HEK293 (cell line): Measurements from ENCODE around the gene DNAJC4.

ENCODE experiments used
- ATF2 ChIP-seq: fragments of 450-650 bp; formaldehyde crosslinking; IDR thresholded peaks from 2 replicates; pipeline ENCODE4 v1.5.1; 2016; ENCODE audit warnings: missing biosample characterization, missing genetic modification characterization, low read depth
- GLIS1 ChIP-seq: fragments of 450-650 bp; formaldehyde crosslinking; IDR thresholded peaks from 2 replicates; pipeline ENCODE4 v1.5.1; 2016; ENCODE audit warnings: missing biosample characterization, missing genetic modification characterization
- GLIS2 ChIP-seq: fragments of 450-650 bp; formaldehyde crosslinking; IDR thresholded peaks from 2 replicates; pipeline ENCODE4 v1.5.1; 2016; ENCODE audit warnings: missing biosample characterization, missing genetic modification characterization
- KLF1 ChIP-seq: fragments of 450-650 bp; formaldehyde crosslinking; IDR thresholded peaks from 2 replicates; pipeline ENCODE4 v1.5.1; 2016; ENCODE audit warnings: missing biosample characterization, missing genetic modification characterization
- KLF9 ChIP-seq: fragments of 450-650 bp; formaldehyde crosslinking; IDR thresholded peaks from 2 replicates; pipeline ENCODE4 v1.5.1; 2016; ENCODE audit warnings: missing biosample characterization, missing genetic modification characterization, low read depth
- SP3 ChIP-seq: fragments of 450-650 bp; formaldehyde crosslinking; IDR thresholded peaks from 2 replicates; pipeline ENCODE4 v1.5.1; 2016; ENCODE audit warnings: missing biosample characterization, missing genetic modification characterization
- TSHZ1 ChIP-seq: fragments of 450-650 bp; formaldehyde crosslinking; IDR thresholded peaks from 2 replicates; pipeline ENCODE4 v1.5.1; 2016; ENCODE audit warnings: missing biosample characterization, missing genetic modification characterization, borderline replicate concordance
- ZBTB21 ChIP-seq: fragments of 450-650 bp; formaldehyde crosslinking; IDR thresholded peaks from 2 replicates; pipeline ENCODE4 v1.5.1; 2017; ENCODE audit warnings: missing biosample characterization, missing genetic modification characterization
- ZBTB7A ChIP-seq: fragments of 450-650 bp; formaldehyde crosslinking; IDR thresholded peaks from 2 replicates; pipeline ENCODE4 v1.5.1; 2016; ENCODE audit warnings: low read depth, missing biosample characterization, missing genetic modification characterization
- ZNF133 ChIP-seq: fragments of 450-650 bp; formaldehyde crosslinking; IDR thresholded peaks from 2 replicates; pipeline ENCODE4 v1.5.1; 2016; ENCODE audit warnings: missing biosample characterization, missing genetic modification characterization
- ZNF175 ChIP-seq: fragments of 450-650 bp; formaldehyde crosslinking; IDR thresholded peaks from 2 replicates; pipeline ENCODE4 v1.5.1; 2016; ENCODE audit warnings: missing biosample characterization, missing genetic modification characterization
- ZNF266 ChIP-seq: fragments of 450-650 bp; formaldehyde crosslinking; IDR thresholded peaks from 2 replicates; pipeline ENCODE4 v1.5.1; 2016; ENCODE audit warnings: missing biosample characterization, missing genetic modification characterization, low read depth
- ZNF335 ChIP-seq: fragments of 450-650 bp; formaldehyde crosslinking; conservative IDR thresholded peaks from 2 replicates; pipeline ENCODE4 v1.5.1; 2016; ENCODE audit warnings: missing biosample characterization, missing genetic modification characterization
- ZNF341 ChIP-seq: fragments of 450-650 bp; formaldehyde crosslinking; IDR thresholded peaks from 2 replicates; pipeline ENCODE4; 2016; ENCODE audit warnings: low read depth, missing biosample characterization, missing genetic modification characterization
- ZNF391 ChIP-seq: fragments of 450-650 bp; formaldehyde crosslinking; IDR thresholded peaks from 2 replicates; pipeline ENCODE4 v1.5.1; 2016; ENCODE audit warnings: low read depth, missing biosample characterization, missing genetic modification characterization, borderline replicate concordance
- ZNF571 ChIP-seq: fragments of 450-650 bp; formaldehyde crosslinking; IDR thresholded peaks from 2 replicates; pipeline ENCODE4 v1.5.0; 2017; ENCODE audit warnings: missing biosample characterization, missing genetic modification characterization
- ZNF76 ChIP-seq: fragments of 450-650 bp; formaldehyde crosslinking; IDR thresholded peaks from 2 replicates; pipeline ENCODE4; 2016; ENCODE audit warnings: low read depth, missing biosample characterization, missing genetic modification characterization, borderline replicate concordance
- TF ChIP-seq, protein P1 (sequence below): fragments of 450-650 bp; formaldehyde crosslinking; IDR thresholded peaks from 2 replicates; pipeline ENCODE4 v1.5.1; 2016; ENCODE audit warnings: missing biosample characterization, missing genetic modification characterization
- TF ChIP-seq, protein P2 (sequence below): fragments of 450-650 bp; formaldehyde crosslinking; conservative IDR thresholded peaks from 2 replicates; pipeline ENCODE4 v1.5.1; 2016; ENCODE audit warnings: low read depth, missing biosample characterization, missing genetic modification characterization
- TF ChIP-seq, protein P3 (sequence below): fragments of 450-650 bp; formaldehyde crosslinking; IDR thresholded peaks from 2 replicates; pipeline ENCODE4 v1.5.0; 2017; ENCODE audit warnings: missing biosample characterization, missing genetic modification characterization, borderline replicate concordance

DNAJC4 gene

DNA sequence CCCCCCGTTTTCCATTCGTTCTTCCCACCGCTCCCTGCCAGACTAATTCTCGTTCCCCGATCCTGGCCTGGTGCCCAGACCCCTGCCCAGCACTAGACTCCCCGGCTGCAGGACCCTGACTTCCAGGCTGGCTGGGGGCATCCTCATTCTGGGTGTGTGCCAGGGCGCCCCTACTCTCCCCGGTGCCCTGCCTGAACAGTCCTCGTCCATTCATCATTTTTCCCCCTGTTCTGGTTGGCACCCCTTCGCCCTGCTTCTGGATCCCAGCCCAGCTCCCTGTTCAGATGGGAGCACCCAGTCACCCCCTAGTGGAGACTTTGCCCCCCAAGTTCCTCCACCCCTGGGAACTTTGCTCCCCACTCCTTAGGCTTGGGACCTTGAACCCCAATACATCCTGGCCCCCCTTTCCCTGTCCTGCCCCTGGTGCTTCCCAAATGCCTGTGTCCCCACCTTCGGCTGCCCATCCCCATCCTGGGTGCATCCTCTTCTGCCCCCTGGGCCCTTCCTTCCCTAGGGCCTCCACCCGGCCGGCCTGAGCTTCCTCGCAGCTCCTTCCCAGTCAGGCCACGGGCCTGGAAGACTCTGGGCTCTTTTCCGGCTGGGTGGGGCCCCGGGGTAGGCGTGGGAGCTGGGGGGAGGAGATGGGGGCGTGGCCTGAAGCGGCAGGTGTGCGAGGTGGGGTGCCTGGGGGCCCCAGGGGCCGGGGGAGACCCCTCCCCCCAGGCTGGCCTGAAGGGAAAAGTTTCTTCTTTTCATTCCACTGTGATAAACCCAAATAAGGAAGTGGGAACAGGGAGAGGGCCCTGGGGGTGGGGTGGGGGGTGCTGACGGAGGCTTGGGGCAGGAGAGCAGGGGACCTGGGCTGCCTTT, 21.9 kb downstream of the DNAJC4 start (continued):
- TF ChIP-seq ZNF266 (tag by site-specific recombination) (no peak), TSHZ1 (tag by site-specific recombination) (no peak), ZNF391 (tag by site-specific recombination) (0 out of 2 replicates have a peak, but pooled peaks have one; percentile 12), ZNF133 (tag by site-specific recombination) (no peak), ZBTB21 (tag by site-specific recombination) (no peak; the same call in 1 of the 2 replicates), KLF1 (tag by site-specific recombination) (peak; percentile 47), GLIS1 (peak; percentile 17; the same call in 1 of the 2 replicates), KLF9 (peak; percentile 77), SP3 (tag by site-specific recombination) (peak; percentile 54), ZNF341 (peak; percentile 57), ZNF175 (tag by site-specific recombination) (no peak), ZNF335 (peak; percentile 56; the same call in 1 of the 2 replicates), ATF2 (tag by site-specific recombination) (no peak), ZBTB7A (tag by site-specific recombination) (peak; percentile 17; the same call in 1 of the 2 replicates), ZNF76 (tag by site-specific recombination) (peak; percentile 48; the same call in 1 of the 2 replicates), ZNF571 (tag by site-specific recombination) (no peak), GLIS2 (tag by site-specific recombination) (peak; percentile 93)
- TF ChIP-seq, protein P1, sequence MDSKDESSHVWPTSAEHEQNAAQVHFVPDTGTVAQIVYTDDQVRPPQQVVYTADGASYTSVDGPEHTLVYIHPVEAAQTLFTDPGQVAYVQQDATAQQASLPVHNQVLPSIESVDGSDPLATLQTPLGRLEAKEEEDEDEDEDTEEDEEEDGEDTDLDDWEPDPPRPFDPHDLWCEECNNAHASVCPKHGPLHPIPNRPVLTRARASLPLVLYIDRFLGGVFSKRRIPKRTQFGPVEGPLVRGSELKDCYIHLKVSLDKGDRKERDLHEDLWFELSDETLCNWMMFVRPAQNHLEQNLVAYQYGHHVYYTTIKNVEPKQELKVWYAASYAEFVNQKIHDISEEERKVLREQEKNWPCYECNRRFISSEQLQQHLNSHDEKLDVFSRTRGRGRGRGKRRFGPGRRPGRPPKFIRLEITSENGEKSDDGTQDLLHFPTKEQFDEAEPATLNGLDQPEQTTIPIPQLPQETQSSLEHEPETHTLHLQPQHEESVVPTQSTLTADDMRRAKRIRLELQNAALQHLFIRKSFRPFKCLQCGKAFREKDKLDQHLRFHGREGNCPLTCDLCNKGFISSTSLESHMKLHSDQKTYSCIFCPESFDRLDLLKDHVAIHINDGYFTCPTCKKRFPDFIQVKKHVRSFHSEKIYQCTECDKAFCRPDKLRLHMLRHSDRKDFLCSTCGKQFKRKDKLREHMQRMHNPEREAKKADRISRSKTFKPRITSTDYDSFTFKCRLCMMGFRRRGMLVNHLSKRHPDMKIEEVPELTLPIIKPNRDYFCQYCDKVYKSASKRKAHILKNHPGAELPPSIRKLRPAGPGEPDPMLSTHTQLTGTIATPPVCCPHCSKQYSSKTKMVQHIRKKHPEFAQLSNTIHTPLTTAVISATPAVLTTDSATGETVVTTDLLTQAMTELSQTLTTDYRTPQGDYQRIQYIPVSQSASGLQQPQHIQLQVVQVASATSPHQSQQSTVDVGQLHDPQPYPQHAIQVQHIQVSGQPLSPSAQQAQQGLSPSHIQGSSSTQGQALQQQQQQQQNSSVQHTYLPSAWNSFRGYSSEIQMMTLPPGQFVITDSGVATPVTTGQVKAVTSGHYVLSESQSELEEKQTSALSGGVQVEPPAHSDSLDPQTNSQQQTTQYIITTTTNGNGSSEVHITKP (tag by site-specific recombination) = peak; percentile 41; the same call in 1 of the 2 replicates
- TF ChIP-seq, protein P2, sequence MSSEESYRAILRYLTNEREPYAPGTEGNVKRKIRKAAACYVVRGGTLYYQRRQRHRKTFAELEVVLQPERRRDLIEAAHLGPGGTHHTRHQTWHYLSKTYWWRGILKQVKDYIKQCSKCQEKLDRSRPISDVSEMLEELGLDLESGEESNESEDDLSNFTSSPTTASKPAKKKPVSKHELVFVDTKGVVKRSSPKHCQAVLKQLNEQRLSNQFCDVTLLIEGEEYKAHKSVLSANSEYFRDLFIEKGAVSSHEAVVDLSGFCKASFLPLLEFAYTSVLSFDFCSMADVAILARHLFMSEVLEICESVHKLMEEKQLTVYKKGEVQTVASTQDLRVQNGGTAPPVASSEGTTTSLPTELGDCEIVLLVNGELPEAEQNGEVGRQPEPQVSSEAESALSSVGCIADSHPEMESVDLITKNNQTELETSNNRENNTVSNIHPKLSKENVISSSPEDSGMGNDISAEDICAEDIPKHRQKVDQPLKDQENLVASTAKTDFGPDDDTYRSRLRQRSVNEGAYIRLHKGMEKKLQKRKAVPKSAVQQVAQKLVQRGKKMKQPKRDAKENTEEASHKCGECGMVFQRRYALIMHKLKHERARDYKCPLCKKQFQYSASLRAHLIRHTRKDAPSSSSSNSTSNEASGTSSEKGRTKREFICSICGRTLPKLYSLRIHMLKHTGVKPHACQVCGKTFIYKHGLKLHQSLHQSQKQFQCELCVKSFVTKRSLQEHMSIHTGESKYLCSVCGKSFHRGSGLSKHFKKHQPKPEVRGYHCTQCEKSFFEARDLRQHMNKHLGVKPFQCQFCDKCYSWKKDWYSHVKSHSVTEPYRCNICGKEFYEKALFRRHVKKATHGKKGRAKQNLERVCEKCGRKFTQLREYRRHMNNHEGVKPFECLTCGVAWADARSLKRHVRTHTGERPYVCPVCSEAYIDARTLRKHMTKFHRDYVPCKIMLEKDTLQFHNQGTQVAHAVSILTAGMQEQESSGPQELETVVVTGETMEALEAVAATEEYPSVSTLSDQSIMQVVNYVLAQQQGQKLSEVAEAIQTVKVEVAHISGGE (tag by site-specific recombination) = 0 out of 2 replicates have a peak, but pooled peaks have one; percentile 13
- TF ChIP-seq, protein P3, sequence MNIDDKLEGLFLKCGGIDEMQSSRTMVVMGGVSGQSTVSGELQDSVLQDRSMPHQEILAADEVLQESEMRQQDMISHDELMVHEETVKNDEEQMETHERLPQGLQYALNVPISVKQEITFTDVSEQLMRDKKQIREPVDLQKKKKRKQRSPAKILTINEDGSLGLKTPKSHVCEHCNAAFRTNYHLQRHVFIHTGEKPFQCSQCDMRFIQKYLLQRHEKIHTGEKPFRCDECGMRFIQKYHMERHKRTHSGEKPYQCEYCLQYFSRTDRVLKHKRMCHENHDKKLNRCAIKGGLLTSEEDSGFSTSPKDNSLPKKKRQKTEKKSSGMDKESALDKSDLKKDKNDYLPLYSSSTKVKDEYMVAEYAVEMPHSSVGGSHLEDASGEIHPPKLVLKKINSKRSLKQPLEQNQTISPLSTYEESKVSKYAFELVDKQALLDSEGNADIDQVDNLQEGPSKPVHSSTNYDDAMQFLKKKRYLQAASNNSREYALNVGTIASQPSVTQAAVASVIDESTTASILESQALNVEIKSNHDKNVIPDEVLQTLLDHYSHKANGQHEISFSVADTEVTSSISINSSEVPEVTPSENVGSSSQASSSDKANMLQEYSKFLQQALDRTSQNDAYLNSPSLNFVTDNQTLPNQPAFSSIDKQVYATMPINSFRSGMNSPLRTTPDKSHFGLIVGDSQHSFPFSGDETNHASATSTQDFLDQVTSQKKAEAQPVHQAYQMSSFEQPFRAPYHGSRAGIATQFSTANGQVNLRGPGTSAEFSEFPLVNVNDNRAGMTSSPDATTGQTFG (tag by site-specific recombination) = no peak
